IMR-90 (cell line): ENCODE data around the gene IVL. TPM values are rescaled to one million over a fixed set of nuclear protein-coding genes. Genes with fewer than 3 reads are reported as not detected.

Source experiments
- ATAC-seq: fragments of 200-7000 bp; cut with Tn5 transposase; 2 replicates; pipeline ENCODE4 v1.9.1; 2020; ENCODE audit warnings: low read depth, mild to moderate bottlenecking, moderate library complexity
- BruUV-seq: library from RNA; stranded (reverse); fragments of 400-500 nt; replicated peaks from 2 replicates; lab custom pipeline; 2021; lab: Mats Ljungman, UMichigan
- CTCF ChIA-PET: fragments of 300-600 bp; formaldehyde crosslinking; extraction: SDS; loops from one replicate; lab custom pipeline; 2021; ENCODE audit warnings: antibody characterized with exemption; lab: Yijun Ruan, JAX
- POLR2A ChIA-PET: fragments of 300-600 bp; sonication (Branson Sonifier 250); formaldehyde crosslinking; loops from one replicate; lab custom pipeline; 2022; ENCODE audit warnings: antibody characterized with exemption; ENCODE audit not compliant: unreplicated experiment; lab: Charles Lee
- DNase-seq: peaks from one replicate; pipeline ENCODE4 v3.0.0; 2013
- H2AFZ ChIP-seq: replicated peaks from 2 replicates; pipeline ENCODE3; 2013; ENCODE audit warnings: low read length, mild to moderate bottlenecking; ENCODE audit not compliant: poor library complexity
- H2AK5ac ChIP-seq: 2 replicates; pipeline ENCODE4 v1.6.1; 2013; ENCODE audit warnings: low read depth, low read length, inconsistent platforms
- H2AK9ac ChIP-seq: replicated peaks from 2 replicates; pipeline ENCODE3; 2013; ENCODE audit warnings: mild to moderate bottlenecking, low read depth, low read length, moderate library complexity; ENCODE audit not compliant: poor library complexity
- H2BK120ac ChIP-seq: 2 replicates; pipeline ENCODE4 v1.6.1; 2013; ENCODE audit warnings: low read depth, low read length, inconsistent platforms
- H2BK15ac ChIP-seq: 3 replicates; pipeline ENCODE4 v1.6.1; 2013; ENCODE audit warnings: low read depth, low read length, inconsistent platforms
- H2BK20ac ChIP-seq: 2 replicates; pipeline ENCODE4 v1.6.1; 2013; ENCODE audit warnings: low read depth, mild to moderate bottlenecking, inconsistent platforms, low read length, moderate library complexity
- H2BK5ac ChIP-seq: 2 replicates; pipeline ENCODE4 v1.6.1; 2013; ENCODE audit warnings: mild to moderate bottlenecking, low read depth, low read length, inconsistent platforms; ENCODE audit not compliant: poor library complexity, severe bottlenecking
- H3K14ac ChIP-seq: replicated peaks from 2 replicates; pipeline ENCODE4 v1.6.1; 2013; ENCODE audit warnings: low read depth, low read length, inconsistent platforms
- H3K18ac ChIP-seq: 2 replicates; pipeline ENCODE4 v1.6.1; 2013; ENCODE audit warnings: low read depth, low read length, control low read depth
- H3K23ac ChIP-seq: 2 replicates; pipeline ENCODE4 v1.6.1; 2013; ENCODE audit warnings: low read depth, low read length, inconsistent platforms
- H3K27ac ChIP-seq: 2 replicates; pipeline ENCODE4 v1.5.1; 2013; ENCODE audit warnings: mild to moderate bottlenecking, control low read depth, low read length; ENCODE audit not compliant: insufficient read depth
- H3K27me3 ChIP-seq: 2 replicates; pipeline ENCODE4 v1.6.1; 2013; ENCODE audit warnings: low read length; ENCODE audit not compliant: control insufficient read depth, insufficient read depth
- H3K36me3 ChIP-seq: 2 replicates; pipeline ENCODE4 v1.6.1; 2013; ENCODE audit warnings: low read length, mixed read lengths; ENCODE audit not compliant: control insufficient read depth, insufficient read depth
- H3K4ac ChIP-seq: 2 replicates; pipeline ENCODE4 v1.6.1; 2013; ENCODE audit warnings: low read depth, low read length, inconsistent platforms
- H3K4me1 ChIP-seq: 2 replicates; pipeline ENCODE4 v1.6.1; 2013; ENCODE audit warnings: low read length, mixed read lengths; ENCODE audit not compliant: control insufficient read depth, insufficient read depth
- H3K4me2 ChIP-seq: 2 replicates; pipeline ENCODE4 v1.6.1; 2013; ENCODE audit warnings: low read depth, mild to moderate bottlenecking, control low read depth, low read length, moderate library complexity
- H3K4me3 ChIP-seq: 2 replicates; pipeline ENCODE4 v1.5.1; 2013; ENCODE audit warnings: low read depth, mild to moderate bottlenecking, control low read depth, low read length, moderate library complexity; ENCODE audit not compliant: insufficient read depth
- H3K56ac ChIP-seq: 2 replicates; pipeline ENCODE4 v1.6.1; 2013; ENCODE audit warnings: low read length, inconsistent platforms; ENCODE audit not compliant: insufficient read depth; ENCODE audit errors: extremely low read depth
- H3K79me1 ChIP-seq, 2 experiments: 2 replicates each; pipeline ENCODE4 v1.6.1; 2013; ENCODE audit warnings: low read length in 2 of 2, inconsistent platforms in 1 of 2, low read depth in 1 of 2
- H3K9ac ChIP-seq: 2 replicates; pipeline ENCODE4 v1.6.1; 2013; ENCODE audit warnings: low read depth, low read length, control low read depth
- H3K9me1 ChIP-seq: 2 replicates; pipeline ENCODE4 v1.6.1; 2013; ENCODE audit warnings: low read length, inconsistent platforms; ENCODE audit not compliant: insufficient read depth
- H3K9me3 ChIP-seq: 2 replicates; pipeline ENCODE4 v1.6.1; 2013; ENCODE audit warnings: low read length; ENCODE audit not compliant: control insufficient read depth, insufficient read depth
- H4K20me1 ChIP-seq: 2 replicates; pipeline ENCODE4 v1.6.1; 2013; ENCODE audit warnings: low read length, inconsistent platforms; ENCODE audit not compliant: insufficient read depth
- H4K5ac ChIP-seq: 2 replicates; pipeline ENCODE4 v1.6.1; 2013; ENCODE audit warnings: mild to moderate bottlenecking, low read depth, low read length, control low read depth
- H4K8ac ChIP-seq, 2 experiments: 2 replicates each; pipeline ENCODE4 v1.6.1; 2013; ENCODE audit warnings: low read depth in 2 of 2, low read length in 2 of 2, control low read depth in 1 of 2, inconsistent platforms in 1 of 2
- H4K91ac ChIP-seq: 2 replicates; pipeline ENCODE4 v1.6.1; 2013; ENCODE audit warnings: low read depth, low read length, inconsistent platforms; ENCODE audit not compliant: insufficient read depth
- BHLHE40 ChIP-seq: fragments of 150-350 bp; IDR thresholded peaks from 2 replicates; pipeline ENCODE4 v1.6.1; 2016; ENCODE audit warnings: mild to moderate bottlenecking, low read depth, low read length
- CEBPB ChIP-seq: IDR thresholded peaks from 2 replicates; pipeline ENCODE4 v1.6.1; 2012; ENCODE audit warnings: low read depth, low read length, improper control_type of control experiment
- CHD1 ChIP-seq: IDR thresholded peaks from 2 replicates; pipeline ENCODE4 v1.6.1; 2012; ENCODE audit warnings: low read depth, low read length, improper control_type of control experiment
- FOS ChIP-seq: fragments of 150-350 bp; IDR thresholded peaks from 2 replicates; pipeline ENCODE4 v1.6.1; 2016; ENCODE audit warnings: low read depth, low read length
- MAFK ChIP-seq: IDR thresholded peaks from 2 replicates; pipeline ENCODE4 v1.6.1; 2012; ENCODE audit warnings: low read depth, low read length, improper control_type of control experiment
- MAZ ChIP-seq: IDR thresholded peaks from 2 replicates; pipeline ENCODE4 v1.6.1; 2012; ENCODE audit warnings: low read depth, mild to moderate bottlenecking, low read length, improper control_type of control experiment, moderate library complexity, borderline replicate concordance
- MXI1 ChIP-seq: IDR thresholded peaks from 2 replicates; pipeline ENCODE4 v1.6.1; 2012; ENCODE audit warnings: low read depth, mild to moderate bottlenecking, low read length, moderate library complexity, borderline replicate concordance
- NFE2L2 ChIP-seq: fragments of 150-350 bp; IDR thresholded peaks from 2 replicates; pipeline ENCODE4 v1.6.1; 2016; ENCODE audit warnings: low read depth, mild to moderate bottlenecking, low read length
- POLR2A ChIP-seq: IDR thresholded peaks from 2 replicates; pipeline ENCODE4 v1.6.1; 2012; ENCODE audit warnings: mild to moderate bottlenecking, low read depth, low read length
- RAD21 ChIP-seq: IDR thresholded peaks from 2 replicates; pipeline ENCODE4 v1.6.1; 2012; ENCODE audit warnings: low read length, improper control_type of control experiment
- RCOR1 ChIP-seq: IDR thresholded peaks from 2 replicates; pipeline ENCODE4 v1.6.1; 2012; ENCODE audit warnings: mild to moderate bottlenecking, low read length, improper control_type of control experiment; ENCODE audit not compliant: insufficient replicate concordance
- RFX5 ChIP-seq: IDR thresholded peaks from 2 replicates; pipeline ENCODE4 v1.8.0; 2012; ENCODE audit warnings: low read depth, mild to moderate bottlenecking, low read length, moderate library complexity
- SMC3 ChIP-seq: fragments of 150-350 bp; IDR thresholded peaks from 2 replicates; pipeline ENCODE4 v1.6.1; 2016; ENCODE audit warnings: low read depth, mild to moderate bottlenecking, antibody characterized with exemption, low read length, moderate library complexity
- WGBS, 2 experiments: methylation state at CpG; one replicate each; pipeline versions ENCODE4 v1.1.5 to v1.1.7; 2013; ENCODE audit warnings: missing lambda C conversion rate in 2 of 2; ENCODE audit not compliant: insufficient read length in 1 of 2; ENCODE audit errors: extremely low coverage in 2 of 2; 5-methylcytosine and 5-hydroxymethylcytosine counted together
- dilution Hi-C: fragments of 300-500 bp; cut with HindIII; formaldehyde crosslinking; loops from one replicate; pipeline ENCODE4 v1.14.3; 2018; ENCODE audit warnings: low sequenced_read_pairs; ENCODE audit not compliant: unreplicated experiment
- in situ Hi-C: fragments of 300-500 bp; cut with MboI; formaldehyde crosslinking; loops from 3 replicates; pipeline ENCODE4 v1.14.3; 2019; ENCODE audit warnings: low sequenced_read_pairs, inconsistent platforms, mixed read lengths
- intact Hi-C: fragments of 100-400 bp; cut with micrococcal nuclease; formaldehyde crosslinking; loops from 2 replicates; pipeline ENCODE4 v1.10.0; 2022
- polyA plus RNA-seq, 3 experiments: library from polyadenylated mRNA; depleted of rRNA; stranded (reverse); fragments of >200 nt; gene quantifications; 2 replicates each; pipeline ENCODE4 v1.2.3, GENCODE V29; 2012; ENCODE audit warnings: low replicate concordance in 1 of 3
- total RNA-seq: library from RNA; depleted of rRNA; stranded (reverse); fragments of >200 nt; gene quantifications from 2 replicates; pipeline ENCODE4 v1.2.3, GENCODE V29; 2012
- TF ChIP-seq, protein P1 (sequence below): conservative IDR thresholded peaks from 2 replicates; pipeline ENCODE4 v1.5.1; 2012; ENCODE audit warnings: mild to moderate bottlenecking, low read depth, low read length, improper control_type of control experiment
- TF ChIP-seq, protein P2 (sequence below): fragments of 150-350 bp; IDR thresholded peaks from 2 replicates; pipeline ENCODE4 v1.6.1; 2017; ENCODE audit warnings: mild to moderate bottlenecking, antibody characterized with exemption, low read length, low read depth
- TF ChIP-seq, protein P3 (sequence below): fragments of 150-350 bp; IDR thresholded peaks from 2 replicates; pipeline ENCODE4 v1.6.1; 2016; ENCODE audit warnings: low read depth, mild to moderate bottlenecking, low read length, moderate library complexity, borderline replicate concordance

IVL gene
- total and polyA plus RNA-seq, 2 of the 4 experiments (the other 2 are of a cell fraction): not detected

DNA sequence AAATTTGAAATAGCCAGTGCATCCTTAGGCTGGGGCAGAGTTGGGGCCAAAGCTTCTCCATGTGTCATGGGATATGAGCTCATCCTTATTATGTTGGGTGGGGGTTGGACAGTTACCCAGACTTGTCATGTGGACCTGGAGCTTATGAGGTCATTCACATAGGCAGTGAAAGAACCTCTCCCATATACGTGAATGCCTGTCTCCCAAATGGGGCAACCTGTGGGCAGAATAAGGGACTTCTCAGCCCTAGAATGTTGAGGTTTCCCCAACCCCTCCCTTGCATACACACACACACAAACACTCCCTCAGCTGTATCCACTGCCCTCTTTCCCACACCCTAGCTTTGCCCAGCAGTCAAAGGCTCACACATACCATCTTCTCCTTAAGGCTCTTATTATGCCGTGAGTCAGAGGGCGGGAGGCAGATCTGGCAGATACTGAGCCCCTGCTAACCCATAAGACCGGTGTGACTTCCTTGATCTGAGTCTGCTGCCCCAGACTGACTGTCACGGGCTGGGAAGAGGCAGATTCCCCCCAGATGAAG is 2.3 kb upstream of the IVL start:
- Histone ChIP-seq H2BK20ac (no peak overlapping the region), H3K18ac (no peak overlapping the region), H4K20me1 (no peaks in the 10 kb centered on the region), H3K9me1 (no peaks in the 10 kb centered on the region), H2AK9ac (no peak overlapping the region), H2BK120ac (no peak overlapping the region), H3K14ac (no peak overlapping the region), H3K27me3 (no peaks in the 10 kb centered on the region), H3K79me1 (no peaks in the 10 kb centered on the region), H4K8ac (no peak overlapping the region), H3K56ac (no peak overlapping the region), H4K91ac (no peak overlapping the region), H3K4ac (no peak overlapping the region), H4K5ac (no peak overlapping the region), H3K4me2 (no peak overlapping the region), H2BK5ac (no peak overlapping the region), H2BK15ac (no peak overlapping the region), H3K23ac (no peak overlapping the region), H3K36me3 (no peaks in the 10 kb centered on the region), H2AFZ (peak overlapping the region; percentile 43), H2AK5ac (no peak overlapping the region), H3K4me3 (no peak overlapping the region), H3K27ac (no peak overlapping the region), H3K4me1 (no peaks in the 10 kb centered on the region), H3K9me3 (no peaks in the 10 kb centered on the region), H3K9ac (no peak overlapping the region)
- POLR2A ChIA-PET: no interaction called here
- dilution Hi-C loops (no loop called here), intact Hi-C loops (no loop called here), in situ Hi-C loops (no loop called here)
- peak; percentile 8 for DNase-seq
- 23% methylated on average over 4 of the region's 5 CpGs; no CpG with 5 or more reads in 1 of the 2 experiments for WGBS, 2 experiments
- TF ChIP-seq MAZ (no peak), FOS (no peak), RFX5 (no peak), NFE2L2 (no peak), MAFK (no peak), RCOR1 (no peak), POLR2A (no peak), SMC3 (no peak), MXI1 (no peak), BHLHE40 (no peak), CHD1 (no peak), CEBPB (no peak), RAD21 (no peak)
- TF ChIP-seq, protein P1, sequence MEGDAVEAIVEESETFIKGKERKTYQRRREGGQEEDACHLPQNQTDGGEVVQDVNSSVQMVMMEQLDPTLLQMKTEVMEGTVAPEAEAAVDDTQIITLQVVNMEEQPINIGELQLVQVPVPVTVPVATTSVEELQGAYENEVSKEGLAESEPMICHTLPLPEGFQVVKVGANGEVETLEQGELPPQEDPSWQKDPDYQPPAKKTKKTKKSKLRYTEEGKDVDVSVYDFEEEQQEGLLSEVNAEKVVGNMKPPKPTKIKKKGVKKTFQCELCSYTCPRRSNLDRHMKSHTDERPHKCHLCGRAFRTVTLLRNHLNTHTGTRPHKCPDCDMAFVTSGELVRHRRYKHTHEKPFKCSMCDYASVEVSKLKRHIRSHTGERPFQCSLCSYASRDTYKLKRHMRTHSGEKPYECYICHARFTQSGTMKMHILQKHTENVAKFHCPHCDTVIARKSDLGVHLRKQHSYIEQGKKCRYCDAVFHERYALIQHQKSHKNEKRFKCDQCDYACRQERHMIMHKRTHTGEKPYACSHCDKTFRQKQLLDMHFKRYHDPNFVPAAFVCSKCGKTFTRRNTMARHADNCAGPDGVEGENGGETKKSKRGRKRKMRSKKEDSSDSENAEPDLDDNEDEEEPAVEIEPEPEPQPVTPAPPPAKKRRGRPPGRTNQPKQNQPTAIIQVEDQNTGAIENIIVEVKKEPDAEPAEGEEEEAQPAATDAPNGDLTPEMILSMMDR: no peak
- TF ChIP-seq, protein P2, sequence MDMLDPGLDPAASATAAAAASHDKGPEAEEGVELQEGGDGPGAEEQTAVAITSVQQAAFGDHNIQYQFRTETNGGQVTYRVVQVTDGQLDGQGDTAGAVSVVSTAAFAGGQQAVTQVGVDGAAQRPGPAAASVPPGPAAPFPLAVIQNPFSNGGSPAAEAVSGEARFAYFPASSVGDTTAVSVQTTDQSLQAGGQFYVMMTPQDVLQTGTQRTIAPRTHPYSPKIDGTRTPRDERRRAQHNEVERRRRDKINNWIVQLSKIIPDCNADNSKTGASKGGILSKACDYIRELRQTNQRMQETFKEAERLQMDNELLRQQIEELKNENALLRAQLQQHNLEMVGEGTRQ: no peak
- TF ChIP-seq, protein P3, sequence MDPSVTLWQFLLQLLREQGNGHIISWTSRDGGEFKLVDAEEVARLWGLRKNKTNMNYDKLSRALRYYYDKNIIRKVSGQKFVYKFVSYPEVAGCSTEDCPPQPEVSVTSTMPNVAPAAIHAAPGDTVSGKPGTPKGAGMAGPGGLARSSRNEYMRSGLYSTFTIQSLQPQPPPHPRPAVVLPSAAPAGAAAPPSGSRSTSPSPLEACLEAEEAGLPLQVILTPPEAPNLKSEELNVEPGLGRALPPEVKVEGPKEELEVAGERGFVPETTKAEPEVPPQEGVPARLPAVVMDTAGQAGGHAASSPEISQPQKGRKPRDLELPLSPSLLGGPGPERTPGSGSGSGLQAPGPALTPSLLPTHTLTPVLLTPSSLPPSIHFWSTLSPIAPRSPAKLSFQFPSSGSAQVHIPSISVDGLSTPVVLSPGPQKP: no peak
- ATAC-seq: no peak
- CTCF ChIA-PET: no interaction called here
- no TSS peak for BruUV-seq
